Suprapubic skin (tissue), 4 donors: ENCODE results near the gene ALMS1. TPM values are rescaled to one million over a fixed set of nuclear protein-coding genes. Genes with fewer than 3 reads are reported as not detected.
"Not testable (repeated sequence)": the region's sequence is repeated elsewhere in the genome, so short reads cannot be mapped to it uniquely, and the experiment has no call there.

Source experiments
- DNase-seq, 2 donors: peaks; one replicate each; pipeline ENCODE4 v3.0.0-alpha.2; 2019; ENCODE audit warnings: low spot score in 2 of 2
- H3K27ac ChIP-seq: fragments of 200-600 bp; sonication (generic); one replicate; pipeline ENCODE4 v1.5.1; 2019
- H3K27me3 ChIP-seq: fragments of 200-600 bp; sonication (generic); one replicate; pipeline ENCODE4 v1.5.1; 2019
- H3K36me3 ChIP-seq: fragments of 200-600 bp; sonication (generic); one replicate; pipeline ENCODE4 v1.5.1; 2019
- H3K4me1 ChIP-seq: fragments of 200-600 bp; sonication (generic); one replicate; pipeline ENCODE4 v1.5.1; 2019
- H3K4me3 ChIP-seq: fragments of 200-600 bp; sonication (generic); one replicate; pipeline ENCODE4 v1.5.1; 2019; ENCODE audit warnings: mild to moderate bottlenecking
- H3K9me3 ChIP-seq: fragments of 200-600 bp; sonication (generic); one replicate; pipeline ENCODE4 v1.5.1; 2019
- CTCF ChIP-seq, 2 donors: fragments of 200-600 bp in 1 of 2; fragments of 450-650 bp in 1 of 2; sonication (generic) in 1 of 2; IDR thresholded peaks; one replicate each; pipeline ENCODE4 v1.5.1; 2016 to 2019; ENCODE audit warnings: antibody characterized with exemption in 2 of 2, mild to moderate bottlenecking in 1 of 2, moderate library complexity in 1 of 2
- EP300 ChIP-seq: sonication (generic); formaldehyde crosslinking; IDR thresholded peaks from one replicate; pipeline ENCODE4 v1.6.1; 2017; ENCODE audit warnings: antibody characterized with exemption
- POLR2A ChIP-seq, 2 donors: fragments of 450-650 bp; IDR thresholded peaks; one replicate each; pipeline ENCODE4 v1.6.1; 2017; ENCODE audit warnings: antibody characterized with exemption in 2 of 2, mild to moderate bottlenecking in 2 of 2, moderate library complexity in 2 of 2
- POLR2AphosphoS5 ChIP-seq, 3 donors: sonication (generic); formaldehyde crosslinking; IDR thresholded peaks; one replicate each; pipeline ENCODE4 v1.6.1; 2017; ENCODE audit warnings: antibody characterized with exemption in 3 of 3
- WGBS: methylation state at CpG from one replicate; pipeline ENCODE4 v1.1.5; 2018; 5-methylcytosine and 5-hydroxymethylcytosine counted together
- total RNA-seq, 4 donors: library from RNA; depleted of rRNA; stranded (reverse); fragments of >200 nt; gene quantifications; one replicate each; pipeline ENCODE4 v1.1.0, GENCODE V29; 2016

ALMS1 gene
- total RNA-seq, 4 donors from 2014 or later: 12.3 to 24.0 (median 18.5) TPM

- Histone ChIP-seq H3K27ac (no peak overlapping the region), H3K4me3 (no peak overlapping the region), H3K9me3 (no peaks in the 10 kb centered on the region), H3K36me3 (peaks cover 38% of the 10 kb centered on the region), H3K4me1 (no peaks in the 10 kb centered on the region), H3K27me3 (no peaks in the 10 kb centered on the region)
- TF ChIP-seq POLR2AphosphoS5 (IDR thresholded peaks at IDR 0.05) (no peak), POLR2A (IDR thresholded peaks at IDR 0.05) (no peak), CTCF (IDR thresholded peaks at IDR 0.05) (no peak), EP300 (no peak)
- no peak for DNase-seq
Measured at GRCh38 chr2:73449404-73449803, 63.8 kb downstream of the ALMS1 start.

GRCh38 chr2:73451263-73451972 lies 65.8 kb downstream of the ALMS1 start:
- 100% methylated on average over 1 of the region's 1 CpG for WGBS
- no peaks in the 10 kb centered on the region for H3K27me3 ChIP-seq
- no peak for TF ChIP-seq CTCF (IDR thresholded peaks at IDR 0.05)
- TF ChIP-seq POLR2A (IDR thresholded peaks at IDR 0.05): no peak
- no peak for TF ChIP-seq EP300
- TF ChIP-seq POLR2AphosphoS5 (IDR thresholded peaks at IDR 0.05): no peak
- no peaks in the 10 kb centered on the region for H3K9me3 ChIP-seq
- no peak overlapping the region for H3K4me3 ChIP-seq
- H3K27ac ChIP-seq: no peak overlapping the region
- no peaks in the 10 kb centered on the region for H3K4me1 ChIP-seq
- peaks cover 38% of the 10 kb centered on the region for H3K36me3 ChIP-seq
- no peak for DNase-seq

- H3K4me3 ChIP-seq: no peak overlapping the region
Measured at GRCh38 chr2:73457982-73458381, 72.3 kb downstream of the ALMS1 start.

GRCh38 chr2:73462388-73462787 lies 76.8 kb downstream of the ALMS1 start:
- not testable (repeated sequence) for DNase-seq, H3K4me3 ChIP-seq, H3K27ac ChIP-seq, H3K27me3 ChIP-seq, H3K4me1 ChIP-seq, H3K9me3 ChIP-seq
- WGBS: 100% methylated on average over 1 of the region's 1 CpG
- H3K36me3 ChIP-seq: peaks cover 10% of the 10 kb centered on the region

More at GRCh38 chr2:73457982-73458381, 72.3 kb downstream of the ALMS1 start:
- no peak for DNase-seq
- 97% methylated on average over 3 of the region's 3 CpGs for WGBS
- peaks cover 18% of the 10 kb centered on the region for H3K36me3 ChIP-seq
- H3K4me1 ChIP-seq: no peaks in the 10 kb centered on the region
- no peaks in the 10 kb centered on the region for H3K9me3 ChIP-seq
- no peak overlapping the region for H3K27ac ChIP-seq
- no peak for TF ChIP-seq EP300
- TF ChIP-seq POLR2A (IDR thresholded peaks at IDR 0.05): no peak
- no peak for TF ChIP-seq POLR2AphosphoS5 (IDR thresholded peaks at IDR 0.05)
- no peak for TF ChIP-seq CTCF (IDR thresholded peaks at IDR 0.05)
- no peaks in the 10 kb centered on the region for H3K27me3 ChIP-seq

GRCh38 chr2:73468376-73468775 lies 82.7 kb downstream of the ALMS1 start:
- no peak overlapping the region for H3K4me3 ChIP-seq
- 51% methylated on average over 1 of the region's 1 CpG for WGBS
- no peaks in the 10 kb centered on the region for H3K27me3 ChIP-seq
- H3K9me3 ChIP-seq: no peaks in the 10 kb centered on the region
- H3K36me3 ChIP-seq: no peaks in the 10 kb centered on the region
- H3K4me1 ChIP-seq: no peaks in the 10 kb centered on the region
- no peak overlapping the region for H3K27ac ChIP-seq
- no peak for DNase-seq
- TF ChIP-seq CTCF (IDR thresholded peaks at IDR 0.05) (no peak), POLR2A (IDR thresholded peaks at IDR 0.05) (no peak)

- not testable (repeated sequence) for H3K9me3 ChIP-seq, H3K27ac ChIP-seq, H3K4me3 ChIP-seq, H3K4me1 ChIP-seq, DNase-seq, H3K27me3 ChIP-seq
- peaks cover 13% of the 10 kb centered on the region for H3K36me3 ChIP-seq
- no CpG with 5 or more reads among the region's 1 CpG for WGBS
Measured at GRCh38 chr2:73483874-73484273, 98.2 kb downstream of the ALMS1 start.
